AG04449 (cell line): ENCODE measurements around the gene ADGB.

Experiments used
- CTCF ChIA-PET: fragments of 350-600 bp; formaldehyde crosslinking; extraction: SDS; loops from one replicate; lab custom pipeline; 2021; ENCODE audit warnings: antibody characterized with exemption; lab: Yijun Ruan, JAX
- POLR2A ChIA-PET: fragments of 400-600, 350-600 bp; formaldehyde crosslinking; extraction: SDS; loops from one replicate; lab custom pipeline; 2020; ENCODE audit warnings: antibody characterized with exemption, inconsistent platforms; lab: Yijun Ruan, JAX
- DNase-seq: peaks from one replicate; pipeline ENCODE4 v3.0.0-alpha.2; 2010; ENCODE audit warnings: low read depth, low spot score
- H3K4me3 ChIP-seq: 2 replicates; pipeline ENCODE4 v1.5.1; 2011; ENCODE audit warnings: low read depth, mild to moderate bottlenecking, control low read depth, low read length
- TF ChIP-seq, protein P1 (sequence below): IDR thresholded peaks from one replicate; pipeline ENCODE4 v1.5.1; 2011; ENCODE audit warnings: mild to moderate bottlenecking, moderate library complexity, low read length, control low read depth, inconsistent platforms; ENCODE audit not compliant: insufficient read depth; ENCODE audit errors: missing control alignments

Gene ADGB

DNA sequence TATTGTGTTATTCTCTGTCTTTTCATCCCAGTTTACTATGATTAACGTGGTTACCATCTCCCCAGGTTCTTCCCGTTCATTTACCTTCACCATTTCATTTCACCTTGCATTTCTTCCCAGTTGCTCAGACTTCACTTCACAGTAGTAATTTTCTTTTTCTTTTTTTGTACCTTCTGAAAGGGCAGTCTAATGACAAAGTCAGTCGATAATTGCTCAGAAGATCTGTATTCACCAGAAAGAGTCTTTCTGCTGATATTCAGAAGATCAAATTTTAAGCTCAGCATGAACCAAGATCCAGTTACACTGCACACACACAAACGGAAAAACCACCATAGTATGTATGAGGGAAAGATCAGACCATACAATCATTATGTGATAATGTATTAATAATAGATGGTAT is 265.5 kb downstream of the ADGB start:
- ChIA-PET CTCF (no interaction called here), POLR2A (no interaction called here)
- no peak overlapping the region for H3K4me3 ChIP-seq
- TF ChIP-seq, protein P1, sequence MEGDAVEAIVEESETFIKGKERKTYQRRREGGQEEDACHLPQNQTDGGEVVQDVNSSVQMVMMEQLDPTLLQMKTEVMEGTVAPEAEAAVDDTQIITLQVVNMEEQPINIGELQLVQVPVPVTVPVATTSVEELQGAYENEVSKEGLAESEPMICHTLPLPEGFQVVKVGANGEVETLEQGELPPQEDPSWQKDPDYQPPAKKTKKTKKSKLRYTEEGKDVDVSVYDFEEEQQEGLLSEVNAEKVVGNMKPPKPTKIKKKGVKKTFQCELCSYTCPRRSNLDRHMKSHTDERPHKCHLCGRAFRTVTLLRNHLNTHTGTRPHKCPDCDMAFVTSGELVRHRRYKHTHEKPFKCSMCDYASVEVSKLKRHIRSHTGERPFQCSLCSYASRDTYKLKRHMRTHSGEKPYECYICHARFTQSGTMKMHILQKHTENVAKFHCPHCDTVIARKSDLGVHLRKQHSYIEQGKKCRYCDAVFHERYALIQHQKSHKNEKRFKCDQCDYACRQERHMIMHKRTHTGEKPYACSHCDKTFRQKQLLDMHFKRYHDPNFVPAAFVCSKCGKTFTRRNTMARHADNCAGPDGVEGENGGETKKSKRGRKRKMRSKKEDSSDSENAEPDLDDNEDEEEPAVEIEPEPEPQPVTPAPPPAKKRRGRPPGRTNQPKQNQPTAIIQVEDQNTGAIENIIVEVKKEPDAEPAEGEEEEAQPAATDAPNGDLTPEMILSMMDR: no peak
- DNase-seq: no peak

- TF ChIP-seq, protein P1: no peak
- H3K4me3 ChIP-seq: no peak overlapping the region
- CTCF ChIA-PET: interaction anchor here (1.0 to 1.3 kb wide), 2 partner anchors 8 to 10 kb away, joined by 4 to 6 read pairs; no protein-coding TSS in a partner anchor
- DNase-seq: no peak
- POLR2A ChIA-PET: no interaction called here
These were observed 266.1 kb downstream of the ADGB start for GRCh38 chr6:146864885-146865284.
